Measurements from ENCODE around the gene NCCRP1.
"Not testable (repeated sequence)": the region's sequence is repeated elsewhere in the genome, so short reads cannot be mapped to it uniquely, and the experiment has no call there.

The NCCRP1 gene

GRCh38 chr19:39245166-39245565, 48.4 kb downstream of the NCCRP1 start:
- DNase-seq (ENCODE audit: low spot score): not testable (repeated sequence)

GRCh38 chr19:39246951-39247669, 50.3 kb downstream of the NCCRP1 start:
- DNase-seq (ENCODE audit: low spot score): no peak

- no peak for DNase-seq (ENCODE audit: low spot score)
Measured at GRCh38 chr19:39247701-39248664, 51.2 kb downstream of the NCCRP1 start.

GRCh38 chr19:39248806-39249205, 52.0 kb downstream of the NCCRP1 start, which contains the start of gene IFNL4:
Gene IFNL4, minus strand, starts transcription at chr19:39248856.
- DNase-seq (ENCODE audit: low spot score): no peak

- no peak for DNase-seq (ENCODE audit: low spot score)
Measured at GRCh38 chr19:39251081-39251480, 54.3 kb downstream of the NCCRP1 start.

Data from pons (tissue), 1 donor.